UCSD-AML1 (cell line): Measurements from ENCODE around the gene LETMD1.

Experiments
- DNase-seq: peaks from one replicate; lab custom pipeline; 2025; ENCODE audit not compliant: unreplicated experiment; lab: John Stamatoyannopoulos, UW

The LETMD1 gene

DNA sequence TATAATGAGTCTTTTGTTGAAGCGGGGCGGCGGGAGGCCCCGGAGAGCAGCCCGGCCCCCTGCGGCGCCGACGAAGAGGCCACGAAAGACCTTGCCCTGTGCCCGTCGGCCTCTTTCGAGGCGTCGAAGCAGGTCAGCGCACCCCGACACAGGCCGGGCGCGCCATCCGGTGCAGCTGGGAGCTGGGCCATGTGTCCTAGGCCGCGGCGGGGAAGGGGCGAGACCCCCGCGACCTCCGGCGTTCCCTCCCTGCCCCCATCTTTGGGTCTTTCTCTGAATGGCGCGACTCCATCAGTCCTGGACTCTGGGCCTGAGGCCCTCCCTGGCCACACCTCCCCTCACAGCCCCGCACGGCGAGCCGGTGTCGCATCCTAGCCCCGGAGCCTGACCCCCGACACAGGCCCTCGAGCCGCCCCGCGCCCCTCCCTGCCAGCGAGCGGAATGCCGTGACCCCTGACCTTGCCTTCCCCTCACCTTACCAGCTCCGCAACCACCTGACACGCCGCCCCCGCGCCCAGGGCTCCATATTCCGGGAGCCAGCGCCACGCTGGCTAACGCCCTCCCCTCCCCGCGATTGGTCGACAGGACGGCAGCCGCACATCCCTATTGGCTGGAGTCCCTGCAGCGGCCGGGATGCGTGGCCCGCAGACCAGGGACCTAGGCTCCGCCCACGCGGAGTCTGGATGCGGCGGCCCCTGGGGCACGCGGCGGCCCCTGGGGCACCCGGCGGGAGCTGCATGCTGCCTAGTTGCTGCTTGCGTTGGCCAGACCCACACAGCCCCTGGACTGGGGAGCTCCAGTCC, 22.1 kb upstream of the LETMD1 start, which contains the start of gene SLC11A2:
TSS of gene SLC11A2 (minus strand) at position 549 of the 803 bp plus-strand sequence. CDS start 15,656 bp downstream, outside the sequence.
- DNase-seq: peak; percentile 92

DNA sequence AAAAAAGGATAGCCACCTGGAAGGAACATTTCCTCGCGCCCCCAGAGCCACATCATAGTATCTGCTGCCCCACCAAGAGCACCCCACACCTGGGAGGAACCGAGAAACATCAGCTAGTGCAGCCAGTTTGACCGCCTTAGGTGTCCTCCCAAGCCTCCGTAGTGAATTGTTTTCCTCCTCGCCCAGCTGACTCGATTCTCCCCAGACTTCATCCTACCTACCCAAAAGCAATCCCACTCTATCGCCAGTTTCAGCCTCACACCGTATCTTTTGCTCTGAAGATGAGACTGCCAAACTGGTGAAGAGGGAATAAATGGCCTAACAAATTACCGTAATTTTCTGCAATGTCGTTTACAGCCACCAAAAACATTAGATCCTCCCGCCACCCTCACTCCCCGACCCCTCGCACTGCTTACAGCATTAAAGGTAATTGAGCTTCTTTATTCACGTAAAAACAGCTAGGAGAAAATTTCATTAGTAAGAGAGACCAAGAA, 20.7 kb upstream of the LETMD1 start:
- no peak for DNase-seq

- peak; percentile 32 for DNase-seq
Measured at GRCh38 chr12:51028126-51028812, 19.9 kb upstream of the LETMD1 start.

GRCh38 chr12:51028813-51029150, 19.3 kb upstream of the LETMD1 start:
- no peak for DNase-seq

GRCh38 chr12:51033048-51033447, 15.1 kb upstream of the LETMD1 start:
- DNase-seq: no peak

GRCh38 chr12:51033457-51034089, 14.6 kb upstream of the LETMD1 start:
- no peak for DNase-seq

DNA sequence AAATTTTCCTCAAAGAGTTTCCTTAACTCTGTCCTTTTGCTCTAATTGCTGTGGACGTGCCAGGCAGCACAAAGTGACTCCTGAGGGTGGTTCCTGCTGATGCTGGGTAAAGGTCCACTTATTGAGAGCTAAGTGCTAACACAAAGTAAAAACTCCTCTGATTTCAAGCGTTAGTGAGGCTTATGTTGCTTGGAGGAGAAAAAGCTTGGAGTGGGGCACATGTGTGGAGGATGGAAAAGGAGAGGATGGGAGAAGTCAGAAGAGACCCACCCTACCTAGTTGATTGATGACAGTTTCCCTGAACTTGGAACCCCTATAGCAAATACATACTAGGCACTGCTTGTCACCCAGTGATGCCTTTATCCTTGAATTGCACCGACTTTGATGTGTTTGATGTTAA, 11.8 kb upstream of the LETMD1 start:
- no peak for DNase-seq

DNA sequence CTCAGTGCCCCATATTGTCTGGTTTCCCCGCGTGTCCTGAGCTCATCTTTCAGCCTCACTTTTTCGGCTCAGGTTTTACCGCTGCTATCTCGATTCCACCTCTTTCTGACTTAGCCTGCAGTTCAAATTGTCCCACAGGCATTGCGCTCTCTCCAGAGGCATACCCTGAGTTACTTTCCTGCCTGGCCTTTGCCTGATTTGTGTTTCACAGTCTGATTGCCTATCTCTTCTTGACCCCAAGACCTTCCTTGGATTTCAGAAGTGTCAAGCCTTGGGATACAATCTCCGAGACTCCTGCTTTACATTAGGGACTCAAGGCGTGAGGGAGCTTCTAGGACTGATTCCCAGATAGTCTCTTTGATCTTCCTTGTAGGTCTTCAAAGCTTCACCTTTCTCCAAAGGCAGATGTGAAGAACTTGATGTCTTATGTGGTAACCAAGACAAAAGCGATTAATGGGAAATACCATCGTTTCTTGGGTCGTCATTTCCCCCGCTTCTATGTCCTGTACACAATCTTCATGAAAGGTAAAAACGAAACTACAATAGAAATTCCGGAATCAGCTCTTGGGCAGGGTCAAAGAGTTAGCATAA, 629 bp downstream of the LETMD1 start:
- no peak for DNase-seq

GRCh38 chr12:51049525-51049924, 1.4 kb downstream of the LETMD1 start:
- no peak for DNase-seq

GRCh38 chr12:51051787-51052186, 3.7 kb downstream of the LETMD1 start:
- DNase-seq: no peak

GRCh38 chr12:51055060-51055459, 6.9 kb downstream of the LETMD1 start:
- DNase-seq: no peak

- DNase-seq: no peak
Measured at GRCh38 chr12:51056242-51056641, 8.1 kb downstream of the LETMD1 start.

DNA sequence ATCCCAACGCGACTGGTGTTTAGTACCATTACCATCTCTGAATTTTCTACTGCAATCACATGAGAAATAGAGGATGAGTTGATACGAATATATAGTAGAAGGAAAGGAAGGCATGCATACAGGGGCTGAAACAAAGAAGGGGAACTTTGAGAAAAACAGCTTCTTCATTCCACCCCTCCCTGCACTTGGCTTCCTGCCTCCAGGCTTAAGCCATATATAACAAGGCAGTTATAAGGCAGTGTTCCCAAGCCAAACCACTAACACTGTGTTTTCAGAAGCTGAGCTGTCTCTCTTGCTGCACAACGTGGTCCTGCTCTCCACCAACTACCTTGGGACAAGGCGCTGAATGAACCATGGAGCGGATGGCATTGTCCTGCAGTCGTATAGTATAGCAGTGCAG, 11.0 kb downstream of the LETMD1 start:
- no peak for DNase-seq

DNA sequence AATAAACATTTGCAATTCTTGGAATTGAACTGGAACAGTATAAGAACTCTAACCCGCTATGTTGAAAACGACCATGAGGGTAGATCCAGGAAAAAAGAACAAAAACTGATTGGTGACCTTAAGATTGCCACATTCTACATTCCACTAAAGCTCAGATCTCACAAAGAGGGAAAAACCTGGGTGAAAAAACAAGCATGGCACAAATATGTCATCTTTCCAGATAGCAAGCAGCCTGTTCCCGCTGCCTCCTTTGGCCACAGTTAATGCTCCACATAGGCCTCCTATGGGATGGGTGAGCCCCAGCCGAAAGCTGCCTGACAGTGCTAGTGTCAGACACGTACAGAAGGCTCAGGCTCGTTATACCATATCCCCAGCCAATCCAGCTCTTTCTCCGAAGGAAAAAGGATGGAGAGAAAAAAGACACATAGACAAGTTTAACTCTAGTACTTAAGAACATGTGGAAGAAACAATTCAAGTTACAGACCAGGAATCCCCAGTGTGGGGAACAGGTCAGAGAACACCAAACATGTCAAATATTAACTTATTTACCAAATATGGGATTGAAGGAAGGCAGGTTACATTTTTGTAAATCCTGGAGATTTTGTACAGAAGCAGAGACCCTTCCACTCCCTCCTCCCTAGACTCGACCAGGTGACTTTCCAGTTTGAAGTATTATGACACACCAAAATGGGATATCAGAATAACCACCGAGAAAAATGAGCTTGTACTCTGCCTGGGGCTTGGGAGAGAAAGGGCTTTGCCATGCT, 14.7 kb downstream of the LETMD1 start:
- no peak for DNase-seq

- no peak for DNase-seq
Measured at GRCh38 chr12:51065530-51065929, 17.4 kb downstream of the LETMD1 start.

DNA sequence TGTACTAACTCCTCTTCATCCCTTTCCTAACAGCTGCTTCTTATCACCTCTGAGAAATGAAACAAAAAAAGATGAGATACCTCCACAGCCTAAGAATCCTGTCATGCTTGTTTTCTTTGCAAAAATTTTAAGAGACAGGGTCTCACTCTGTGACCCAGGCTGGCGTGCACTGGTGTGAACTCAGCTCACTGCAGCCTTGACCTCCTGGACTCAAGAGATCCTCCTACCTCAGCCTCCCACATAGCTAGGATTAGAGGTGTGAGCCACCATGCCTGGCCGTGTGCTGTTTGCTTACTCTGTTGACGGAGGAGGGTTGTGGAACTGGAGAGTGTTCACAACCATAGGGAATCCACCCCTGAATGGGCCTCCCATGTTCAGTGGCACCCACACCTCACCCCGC, 19.1 kb downstream of the LETMD1 start:
- DNase-seq: no peak

- DNase-seq: no peak
Measured at GRCh38 chr12:51067771-51068170, 19.6 kb downstream of the LETMD1 start.

GRCh38 chr12:51070004-51070403, 21.9 kb downstream of the LETMD1 start:
- DNase-seq: no peak

GRCh38 chr12:51071663-51072062, 23.5 kb downstream of the LETMD1 start:
- DNase-seq: no peak

- no peak for DNase-seq
Measured at GRCh38 chr12:51075390-51075789, 27.3 kb downstream of the LETMD1 start.
